ENCODE data around the gene ASF1B. TPM values are rescaled to one million over a fixed set of nuclear protein-coding genes. Genes with fewer than 3 reads are reported as not detected.
A peak's percentile ranks its signal among the peaks of the same experiment; 100 is the strongest.

ASF1B gene
- total RNA-seq, 2 experiments from 2014 or later = 143 to 202 TPM

DNA sequence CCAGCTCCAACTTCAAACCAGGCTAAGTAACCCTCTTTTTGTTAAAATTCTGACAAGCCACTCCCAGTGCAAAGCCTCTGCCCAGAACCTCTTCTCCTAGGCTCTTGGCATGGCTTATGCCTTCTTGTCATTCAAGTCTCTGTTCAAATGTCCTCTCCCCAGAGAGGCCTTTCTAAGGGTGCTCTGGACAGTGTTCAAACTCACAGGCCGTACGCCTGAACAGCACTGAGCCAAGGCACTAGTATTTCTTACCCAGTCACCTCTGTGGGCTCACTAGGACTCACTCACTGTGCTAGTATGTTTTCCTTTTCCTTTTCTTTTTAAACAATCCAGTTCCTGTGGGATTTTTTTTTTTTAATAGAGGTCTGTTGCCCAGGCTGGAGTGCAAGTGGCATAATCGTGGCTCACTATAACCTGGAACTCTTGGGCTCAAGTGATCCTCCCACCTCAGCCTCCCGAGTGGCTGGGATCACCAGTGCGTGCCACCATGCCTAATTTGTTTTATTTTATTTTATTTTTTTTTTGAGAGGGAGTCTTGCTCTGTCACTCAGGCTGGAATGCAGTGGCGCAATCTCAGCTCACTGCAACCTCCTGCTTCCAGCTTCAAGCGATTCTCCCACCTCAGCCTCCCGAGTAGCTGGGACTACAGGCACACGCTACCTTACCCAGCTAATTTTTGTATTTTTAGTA lies 2.3 kb upstream of the ASF1B start:
- H3K79me2 ChIP-seq (ENCODE audit: insufficient read depth, low read depth, low read length) = peaks cover 33% of the 10 kb centered on the region
- peaks cover 6% of the 10 kb centered on the region; the same call in 1 of the 2 replicates for H4K20me1 ChIP-seq (ENCODE audit: insufficient read depth, low read length)
- H3K9me3 ChIP-seq (ENCODE audit: low read length) = no peaks in the 10 kb centered on the region
- peaks cover 21% of the 10 kb centered on the region for H3K4me1 ChIP-seq (ENCODE audit: insufficient read depth, low read length, poor library complexity, severe bottlenecking)
- H3K4me3 ChIP-seq (ENCODE audit: low read depth, low read length, poor library complexity, severe bottlenecking) = peak overlapping the region; percentile 95
- peaks cover 10% of the 10 kb centered on the region for H3K36me3 ChIP-seq (ENCODE audit: insufficient read depth, low read length)
- BruUV-seq (replicated peaks) = no TSS peak
- H3K9me2 ChIP-seq (ENCODE audit: insufficient read depth, low read length) = no peaks in the 10 kb centered on the region
- peak overlapping the region; percentile 96 for H3K4me2 ChIP-seq (ENCODE audit: low read length)
- intact Hi-C loops (cut with micrococcal nuclease; ENCODE audit: unreplicated experiment) = loop anchor here (5.0 kb wide), 1 partner anchor 209 kb away; no protein-coding TSS in a partner anchor
- H3K27ac ChIP-seq (ENCODE audit: low read depth, low read length, poor library complexity, severe bottlenecking) = no peak overlapping the region
- POLR2A ChIA-PET = no interaction called here
- H2AFZ ChIP-seq (ENCODE audit: low read length) = no peak overlapping the region
- TF ChIP-seq EZH2phosphoT487 (IDR thresholded peaks at IDR 0.05; ENCODE audit: borderline replicate concordance, low read depth, low read length) = no peak
- TF ChIP-seq, protein P1, sequence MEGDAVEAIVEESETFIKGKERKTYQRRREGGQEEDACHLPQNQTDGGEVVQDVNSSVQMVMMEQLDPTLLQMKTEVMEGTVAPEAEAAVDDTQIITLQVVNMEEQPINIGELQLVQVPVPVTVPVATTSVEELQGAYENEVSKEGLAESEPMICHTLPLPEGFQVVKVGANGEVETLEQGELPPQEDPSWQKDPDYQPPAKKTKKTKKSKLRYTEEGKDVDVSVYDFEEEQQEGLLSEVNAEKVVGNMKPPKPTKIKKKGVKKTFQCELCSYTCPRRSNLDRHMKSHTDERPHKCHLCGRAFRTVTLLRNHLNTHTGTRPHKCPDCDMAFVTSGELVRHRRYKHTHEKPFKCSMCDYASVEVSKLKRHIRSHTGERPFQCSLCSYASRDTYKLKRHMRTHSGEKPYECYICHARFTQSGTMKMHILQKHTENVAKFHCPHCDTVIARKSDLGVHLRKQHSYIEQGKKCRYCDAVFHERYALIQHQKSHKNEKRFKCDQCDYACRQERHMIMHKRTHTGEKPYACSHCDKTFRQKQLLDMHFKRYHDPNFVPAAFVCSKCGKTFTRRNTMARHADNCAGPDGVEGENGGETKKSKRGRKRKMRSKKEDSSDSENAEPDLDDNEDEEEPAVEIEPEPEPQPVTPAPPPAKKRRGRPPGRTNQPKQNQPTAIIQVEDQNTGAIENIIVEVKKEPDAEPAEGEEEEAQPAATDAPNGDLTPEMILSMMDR (conservative IDR thresholded peaks at IDR 0.05; ENCODE audit: low read length) = no peak
- CTCF ChIA-PET (ENCODE audit: unreplicated experiment) = no interaction called here
- no peak for DNase-seq (ENCODE audit: low spot score)

DNA sequence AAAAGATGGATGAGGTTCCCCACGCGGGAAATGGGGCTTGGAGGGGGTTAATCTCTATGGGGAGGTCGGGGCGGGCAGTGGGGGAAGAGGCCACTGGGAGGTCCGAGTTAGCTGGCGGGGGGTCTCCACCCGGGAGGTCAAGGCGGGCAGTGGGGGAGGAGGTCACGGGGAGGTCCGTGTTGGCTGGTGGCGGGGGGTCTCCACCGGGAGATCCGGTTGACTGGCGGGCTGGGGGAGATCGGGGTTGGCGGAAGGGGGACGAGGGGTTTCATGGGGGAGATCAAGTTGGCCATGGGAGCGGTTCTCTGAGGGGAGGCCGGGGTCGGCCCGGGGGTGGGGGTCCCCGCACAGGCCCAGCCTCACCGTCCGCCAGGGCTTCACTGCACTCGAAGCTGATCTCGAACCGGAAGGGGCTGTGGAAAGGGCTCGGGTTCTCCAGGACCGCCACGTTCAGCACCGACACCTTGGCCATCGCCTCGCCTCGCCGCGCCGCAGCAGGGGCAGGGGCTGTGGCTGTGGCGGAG lies 342 bp downstream of the ASF1B start:
- intact Hi-C loops (cut with micrococcal nuclease; ENCODE audit: unreplicated experiment) = loop anchor here (1.0 to 5.0 kb wide), 5 partner anchors 19 to 271 kb away; partner anchors contain the start of gene PRKACA
- H3K9me3 ChIP-seq (ENCODE audit: low read length) = no peaks in the 10 kb centered on the region
- peak overlapping the region; percentile 85 for H3K27ac ChIP-seq (ENCODE audit: low read depth, low read length, poor library complexity, severe bottlenecking)
- peaks cover 6% of the 10 kb centered on the region; the same call in 1 of the 2 replicates for H4K20me1 ChIP-seq (ENCODE audit: insufficient read depth, low read length)
- ChIA-PET POLR2A (interaction anchor here (0.6 to 1.4 kb wide), 6 partner anchors 10 to 345 kb away, joined by 3 to 7 read pairs (median 3); no protein-coding TSS in a partner anchor), CTCF (ENCODE audit: unreplicated experiment) (interaction anchor here (0.6 to 1.0 kb wide), 3 partner anchors 44 to 212 kb away, joined by 3 to 4 read pairs (median 3); no protein-coding TSS in a partner anchor)
- H3K4me2 ChIP-seq (ENCODE audit: low read length) = peak overlapping the region; percentile 82
- no TSS peak for BruUV-seq (replicated peaks)
- H3K36me3 ChIP-seq (ENCODE audit: insufficient read depth, low read length) = peaks cover 27% of the 10 kb centered on the region
- H3K79me2 ChIP-seq (ENCODE audit: insufficient read depth, low read depth, low read length) = peaks cover 53% of the 10 kb centered on the region
- no peaks in the 10 kb centered on the region for H3K9me2 ChIP-seq (ENCODE audit: insufficient read depth, low read length)
- H2AFZ ChIP-seq (ENCODE audit: low read length) = 0 out of 2 replicates have a peak overlapping the region, but pooled peaks have one; percentile 3
- H3K4me3 ChIP-seq (ENCODE audit: low read depth, low read length, poor library complexity, severe bottlenecking) = peak overlapping the region; percentile 91
- no peak for DNase-seq (ENCODE audit: low spot score)
- no peak for TF ChIP-seq EZH2phosphoT487 (IDR thresholded peaks at IDR 0.05; ENCODE audit: borderline replicate concordance, low read depth, low read length)
- TF ChIP-seq, protein P1 (conservative IDR thresholded peaks at IDR 0.05; ENCODE audit: low read length) = no peak
- H3K4me1 ChIP-seq (ENCODE audit: insufficient read depth, low read length, poor library complexity, severe bottlenecking) = peaks cover 21% of the 10 kb centered on the region
